ENCODE data around the gene MBTPS1. TPM values are rescaled to one million over a fixed set of nuclear protein-coding genes. Genes with fewer than 3 reads are reported as not detected.

The MBTPS1 gene
- total and polyA plus RNA-seq, 4 donors = 21.1 to 65.0 (median 30.8) TPM

- TF ChIP-seq FOXA2 (IDR thresholded peaks at IDR 0.05) (no peak), RAD21 (IDR thresholded peaks at IDR 0.05) (no peak), MAX (IDR thresholded peaks at IDR 0.05) (no peak), HNF4A (conservative IDR thresholded peaks at IDR 0.05) (no peak), YY1 (IDR thresholded peaks at IDR 0.05) (no peak)
- TF ChIP-seq, protein P1, sequence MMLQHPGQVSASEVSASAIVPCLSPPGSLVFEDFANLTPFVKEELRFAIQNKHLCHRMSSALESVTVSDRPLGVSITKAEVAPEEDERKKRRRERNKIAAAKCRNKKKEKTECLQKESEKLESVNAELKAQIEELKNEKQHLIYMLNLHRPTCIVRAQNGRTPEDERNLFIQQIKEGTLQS (IDR thresholded peaks at IDR 0.05) = no peak
- TF ChIP-seq, protein P2, sequence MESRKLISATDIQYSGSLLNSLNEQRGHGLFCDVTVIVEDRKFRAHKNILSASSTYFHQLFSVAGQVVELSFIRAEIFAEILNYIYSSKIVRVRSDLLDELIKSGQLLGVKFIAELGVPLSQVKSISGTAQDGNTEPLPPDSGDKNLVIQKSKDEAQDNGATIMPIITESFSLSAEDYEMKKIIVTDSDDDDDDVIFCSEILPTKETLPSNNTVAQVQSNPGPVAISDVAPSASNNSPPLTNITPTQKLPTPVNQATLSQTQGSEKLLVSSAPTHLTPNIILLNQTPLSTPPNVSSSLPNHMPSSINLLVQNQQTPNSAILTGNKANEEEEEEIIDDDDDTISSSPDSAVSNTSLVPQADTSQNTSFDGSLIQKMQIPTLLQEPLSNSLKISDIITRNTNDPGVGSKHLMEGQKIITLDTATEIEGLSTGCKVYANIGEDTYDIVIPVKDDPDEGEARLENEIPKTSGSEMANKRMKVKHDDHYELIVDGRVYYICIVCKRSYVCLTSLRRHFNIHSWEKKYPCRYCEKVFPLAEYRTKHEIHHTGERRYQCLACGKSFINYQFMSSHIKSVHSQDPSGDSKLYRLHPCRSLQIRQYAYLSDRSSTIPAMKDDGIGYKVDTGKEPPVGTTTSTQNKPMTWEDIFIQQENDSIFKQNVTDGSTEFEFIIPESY (IDR thresholded peaks at IDR 0.05) = no peak
Measured at GRCh38 chr16:84107921-84108320, 8.8 kb downstream of the MBTPS1 start (continued).

DNA sequence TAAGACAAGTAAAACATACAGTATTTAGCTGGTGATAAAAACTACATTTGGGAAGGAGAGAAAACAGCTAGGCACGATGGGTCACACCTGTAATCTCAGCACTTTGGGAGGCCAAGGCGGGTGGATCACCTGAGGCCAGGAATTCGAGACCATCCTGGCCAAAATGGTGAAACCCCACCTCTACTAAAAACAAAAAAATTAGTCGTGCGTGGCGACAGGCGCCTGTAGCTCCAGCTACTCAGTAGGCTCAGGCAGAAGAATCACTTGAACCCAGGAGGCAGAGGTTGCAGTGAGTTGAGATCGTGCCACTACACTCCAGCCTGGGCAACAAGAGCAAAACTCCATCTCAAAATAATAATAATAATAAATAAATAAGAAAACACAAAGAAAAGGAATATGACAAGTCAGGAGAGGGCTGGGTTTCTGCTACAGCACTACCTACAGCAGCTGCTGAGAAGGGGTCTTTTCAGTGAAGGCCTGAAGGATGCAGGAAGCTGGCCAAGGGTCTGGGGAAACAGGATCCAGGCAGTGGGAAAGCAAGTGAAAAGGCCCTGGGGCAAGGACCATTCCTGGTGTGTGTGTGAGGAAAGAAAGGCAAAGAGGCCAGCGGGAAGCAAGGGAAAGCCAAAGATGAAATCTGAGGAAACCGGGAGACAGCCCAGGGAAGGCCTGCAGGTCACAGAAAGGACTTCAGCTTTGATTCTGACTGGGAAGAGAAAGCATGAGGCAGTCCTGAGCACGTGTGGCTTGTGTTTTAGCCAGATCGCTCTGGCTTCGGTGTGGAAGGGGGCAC, 10.6 kb downstream of the MBTPS1 start:
- DNase-seq (ENCODE audit: low spot score) = no peak
- Histone ChIP-seq H3K27ac (ENCODE audit: low read depth in 1 of 2, low read length in 2 of 2) (no peak overlapping the region), H3K9me3 (ENCODE audit: control insufficient read depth in 4 of 4, low read length in 3 of 4) (no peaks in the 10 kb centered on the region), H3K4me3 (ENCODE audit: low read depth in 1 of 3, low read length in 3 of 3) (no peak overlapping the region), H3K27me3 (ENCODE audit: control insufficient read depth in 4 of 4, insufficient read depth in 4 of 4, low read length in 3 of 4) (no peaks in the 10 kb centered on the region), H3K4me1 (ENCODE audit: control insufficient read depth in 4 of 4, insufficient read depth in 4 of 4, low read length in 3 of 4) (no peaks in the 10 kb centered on the region), H3K9ac (ENCODE audit: low read depth in 1 of 2, low read length in 2 of 2) (no peak overlapping the region), H3K36me3 (ENCODE audit: control insufficient read depth in 4 of 4, insufficient read depth in 3 of 4, low read depth in 1 of 4, low read length in 3 of 4) (peaks cover 0 to 4% (median 2%) of the 10 kb centered on the region in 4 donors)
- WGBS = 93% methylated on average over 13 of the region's 13 CpGs
- TF ChIP-seq RAD21 (IDR thresholded peaks at IDR 0.05) (no peak), HNF4A (conservative IDR thresholded peaks at IDR 0.05) (no peak), FOXA2 (IDR thresholded peaks at IDR 0.05) (no peak), REST (IDR thresholded peaks at IDR 0.05) (no peak), YY1 (IDR thresholded peaks at IDR 0.05) (no peak), NR2F2 (IDR thresholded peaks at IDR 0.05) (no peak), TAF1 (conservative IDR thresholded peaks at IDR 0.05) (no peak), FOXA1 (IDR thresholded peaks at IDR 0.05) (no peak), SP1 (IDR thresholded peaks at IDR 0.05) (no peak), GABPA (IDR thresholded peaks at IDR 0.05 in 1 of 2, conservative IDR thresholded peaks at IDR 0.05 in 1 of 2) (no peak), CTCF (IDR thresholded peaks at IDR 0.05; ENCODE audit: low read depth, low read length, missing input control) (no peak), MAX (IDR thresholded peaks at IDR 0.05) (no peak), JUND (IDR thresholded peaks at IDR 0.05) (no peak), EGR1 (IDR thresholded peaks at IDR 0.05; ENCODE audit: low read depth in 2 of 2) (no peak), HNF4G (IDR thresholded peaks at IDR 0.05) (no peak), RXRA (IDR thresholded peaks at IDR 0.05) (no peak)
- TF ChIP-seq, protein P1 (IDR thresholded peaks at IDR 0.05) = no peak
- TF ChIP-seq, protein P2 (IDR thresholded peaks at IDR 0.05) = no peak

Data from liver (tissue), 9 donors.